ENCODE measurements around the gene SPATA25. TPM values are rescaled to one million over a fixed set of nuclear protein-coding genes. Genes with fewer than 3 reads are reported as not detected.

SPATA25 gene
- total and polyA plus RNA-seq, 2 donors (not counting 3 experiments of a cell fraction or from before 2014, with no cell fraction given), result 0.69 to 1.3 TPM

DNA sequence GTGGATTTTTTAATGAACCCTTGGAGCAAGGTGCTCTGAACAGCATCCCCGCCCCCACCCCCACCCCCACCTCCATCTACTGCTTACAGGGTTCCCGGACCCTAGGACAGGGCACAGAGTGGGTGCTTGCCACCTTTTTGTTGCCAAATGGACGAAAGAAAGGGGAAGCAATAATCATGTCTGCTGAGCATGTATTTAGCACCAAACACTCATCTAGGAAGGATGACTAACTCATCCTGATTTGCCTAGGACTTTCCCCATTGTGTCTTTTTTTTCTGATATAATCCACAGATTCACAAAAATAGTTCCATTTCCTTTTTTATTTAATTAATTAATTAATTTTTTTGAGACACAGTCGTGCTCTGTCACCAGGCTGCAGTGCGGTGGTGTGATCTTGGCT, 25.7 kb upstream of the SPATA25 start:
- Histone ChIP-seq H3K4me1 (ENCODE audit: control insufficient read depth, extremely low read depth, insufficient read depth, low read length) (peaks cover 28% of the 10 kb centered on the region), H3K4me3 (replicated peaks in 1 of 3; ENCODE audit: insufficient read depth in 1 of 3, low read depth in 1 of 3, low read length in 3 of 3) (no peak overlapping the region), H3K9me3 (replicated peaks; ENCODE audit: control insufficient read depth, insufficient read depth, low read length) (no peaks in the 10 kb centered on the region), H4K20me1 (replicated peaks; ENCODE audit: control insufficient read depth, extremely low read depth, insufficient read depth, low read length) (no peaks in the 10 kb centered on the region), H3K9me1 (replicated peaks; ENCODE audit: control insufficient read depth, extremely low read depth, insufficient read depth, low read length) (no peaks in the 10 kb centered on the region), H3K9ac (replicated peaks; ENCODE audit: extremely low read depth, insufficient read depth, low read length) (no peak overlapping the region), H3K27me3 (ENCODE audit: control insufficient read depth in 2 of 2, insufficient read depth in 2 of 2, low read length in 2 of 2) (no peaks in the 10 kb centered on the region), H3K27ac (ENCODE audit: insufficient read depth, low read depth, low read length) (no peak overlapping the region), H3K36me3 (ENCODE audit: control insufficient read depth in 2 of 2, extremely low read depth in 1 of 2, insufficient read depth in 2 of 2, low read length in 2 of 2) (peaks cover 0 to 4% of the 10 kb centered on the region in 2 experiments), H3K4me2 (ENCODE audit: insufficient read depth, low read length) (no peak overlapping the region), H2AFZ (ENCODE audit: low read depth, low read length) (no peak overlapping the region), H3K79me2 (ENCODE audit: control insufficient read depth, insufficient read depth, low read length) (no peaks in the 10 kb centered on the region)
- BruUV-seq (replicated peaks), result no TSS peak
- peak; percentile 52 for DNase-seq (ENCODE audit: low read depth, low spot score)
- dilution Hi-C loops (cut with MboI; ENCODE audit: extremely low pct_ligation_motif_present, low sequenced_read_pairs) (no loop called here), intact Hi-C loops (cut with micrococcal nuclease) (loop anchor here (10.0 kb wide), 1 partner anchor 568 kb away; the partner anchor contains the start of gene SDC4)
- ChIA-PET POLR2A (no interaction called here), CTCF (interaction anchor here (1.5 kb wide), 1 partner anchor 57 kb away, joined by 6 read pairs; no protein-coding TSS in a partner anchor)
- TF ChIP-seq, protein P1, sequence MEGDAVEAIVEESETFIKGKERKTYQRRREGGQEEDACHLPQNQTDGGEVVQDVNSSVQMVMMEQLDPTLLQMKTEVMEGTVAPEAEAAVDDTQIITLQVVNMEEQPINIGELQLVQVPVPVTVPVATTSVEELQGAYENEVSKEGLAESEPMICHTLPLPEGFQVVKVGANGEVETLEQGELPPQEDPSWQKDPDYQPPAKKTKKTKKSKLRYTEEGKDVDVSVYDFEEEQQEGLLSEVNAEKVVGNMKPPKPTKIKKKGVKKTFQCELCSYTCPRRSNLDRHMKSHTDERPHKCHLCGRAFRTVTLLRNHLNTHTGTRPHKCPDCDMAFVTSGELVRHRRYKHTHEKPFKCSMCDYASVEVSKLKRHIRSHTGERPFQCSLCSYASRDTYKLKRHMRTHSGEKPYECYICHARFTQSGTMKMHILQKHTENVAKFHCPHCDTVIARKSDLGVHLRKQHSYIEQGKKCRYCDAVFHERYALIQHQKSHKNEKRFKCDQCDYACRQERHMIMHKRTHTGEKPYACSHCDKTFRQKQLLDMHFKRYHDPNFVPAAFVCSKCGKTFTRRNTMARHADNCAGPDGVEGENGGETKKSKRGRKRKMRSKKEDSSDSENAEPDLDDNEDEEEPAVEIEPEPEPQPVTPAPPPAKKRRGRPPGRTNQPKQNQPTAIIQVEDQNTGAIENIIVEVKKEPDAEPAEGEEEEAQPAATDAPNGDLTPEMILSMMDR (IDR thresholded peaks at IDR 0.05; ENCODE audit: extremely low read depth in 1 of 2, insufficient read depth in 1 of 2, low read depth in 1 of 2, low read length in 2 of 2), result no peak
- no peak for TF ChIP-seq POLR2AphosphoS5 (IDR thresholded peaks at IDR 0.05; ENCODE audit: insufficient read depth, low read depth, low read length)
- TF ChIP-seq POLR2A (IDR thresholded peaks at IDR 0.05; ENCODE audit: low read depth, low read length), result no peak
- TF ChIP-seq MAX (IDR thresholded peaks at IDR 0.05; ENCODE audit: insufficient read depth, insufficient read length), result no peak
- no peak for TF ChIP-seq GATA2 (IDR thresholded peaks at IDR 0.05; ENCODE audit: insufficient read depth, insufficient read length, low read depth, low read length)
- TF ChIP-seq EZH2 (IDR thresholded peaks at IDR 0.05; ENCODE audit: borderline replicate concordance, low read depth, low read length, severe bottlenecking), result no peak
- peak; percentile 52 for TF ChIP-seq FOS (IDR thresholded peaks at IDR 0.05; ENCODE audit: borderline replicate concordance, insufficient read depth, low read length)
- peak; percentile 39 for TF ChIP-seq JUN (IDR thresholded peaks at IDR 0.05; ENCODE audit: borderline replicate concordance, insufficient read depth, insufficient read length, low read depth)
- no peak for TF ChIP-seq MYC (IDR thresholded peaks at IDR 0.05; ENCODE audit: low read depth, low read length)
- FAIRE-seq, result peak; percentile 75
